ENCODE data around the gene GLRX3.

GRCh38 chr10:130196511-130197487 is 60.6 kb downstream of the GLRX3 start:
- TF ChIP-seq CTCF (IDR thresholded peaks at IDR 0.05; ENCODE audit: extremely low read depth in 1 of 2, insufficient read depth in 1 of 2, low read depth in 1 of 2, low read length in 2 of 2) (no peak), EZH2 (IDR thresholded peaks at IDR 0.05; ENCODE audit: borderline replicate concordance, low read depth, low read length, severe bottlenecking) (no peak)

Data from endothelial cell of umbilical vein (primary cell).